ENCODE measurements around the gene ZNF281.

The ZNF281 gene, protein sequence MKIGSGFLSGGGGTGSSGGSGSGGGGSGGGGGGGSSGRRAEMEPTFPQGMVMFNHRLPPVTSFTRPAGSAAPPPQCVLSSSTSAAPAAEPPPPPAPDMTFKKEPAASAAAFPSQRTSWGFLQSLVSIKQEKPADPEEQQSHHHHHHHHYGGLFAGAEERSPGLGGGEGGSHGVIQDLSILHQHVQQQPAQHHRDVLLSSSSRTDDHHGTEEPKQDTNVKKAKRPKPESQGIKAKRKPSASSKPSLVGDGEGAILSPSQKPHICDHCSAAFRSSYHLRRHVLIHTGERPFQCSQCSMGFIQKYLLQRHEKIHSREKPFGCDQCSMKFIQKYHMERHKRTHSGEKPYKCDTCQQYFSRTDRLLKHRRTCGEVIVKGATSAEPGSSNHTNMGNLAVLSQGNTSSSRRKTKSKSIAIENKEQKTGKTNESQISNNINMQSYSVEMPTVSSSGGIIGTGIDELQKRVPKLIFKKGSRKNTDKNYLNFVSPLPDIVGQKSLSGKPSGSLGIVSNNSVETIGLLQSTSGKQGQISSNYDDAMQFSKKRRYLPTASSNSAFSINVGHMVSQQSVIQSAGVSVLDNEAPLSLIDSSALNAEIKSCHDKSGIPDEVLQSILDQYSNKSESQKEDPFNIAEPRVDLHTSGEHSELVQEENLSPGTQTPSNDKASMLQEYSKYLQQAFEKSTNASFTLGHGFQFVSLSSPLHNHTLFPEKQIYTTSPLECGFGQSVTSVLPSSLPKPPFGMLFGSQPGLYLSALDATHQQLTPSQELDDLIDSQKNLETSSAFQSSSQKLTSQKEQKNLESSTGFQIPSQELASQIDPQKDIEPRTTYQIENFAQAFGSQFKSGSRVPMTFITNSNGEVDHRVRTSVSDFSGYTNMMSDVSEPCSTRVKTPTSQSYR

DNA sequence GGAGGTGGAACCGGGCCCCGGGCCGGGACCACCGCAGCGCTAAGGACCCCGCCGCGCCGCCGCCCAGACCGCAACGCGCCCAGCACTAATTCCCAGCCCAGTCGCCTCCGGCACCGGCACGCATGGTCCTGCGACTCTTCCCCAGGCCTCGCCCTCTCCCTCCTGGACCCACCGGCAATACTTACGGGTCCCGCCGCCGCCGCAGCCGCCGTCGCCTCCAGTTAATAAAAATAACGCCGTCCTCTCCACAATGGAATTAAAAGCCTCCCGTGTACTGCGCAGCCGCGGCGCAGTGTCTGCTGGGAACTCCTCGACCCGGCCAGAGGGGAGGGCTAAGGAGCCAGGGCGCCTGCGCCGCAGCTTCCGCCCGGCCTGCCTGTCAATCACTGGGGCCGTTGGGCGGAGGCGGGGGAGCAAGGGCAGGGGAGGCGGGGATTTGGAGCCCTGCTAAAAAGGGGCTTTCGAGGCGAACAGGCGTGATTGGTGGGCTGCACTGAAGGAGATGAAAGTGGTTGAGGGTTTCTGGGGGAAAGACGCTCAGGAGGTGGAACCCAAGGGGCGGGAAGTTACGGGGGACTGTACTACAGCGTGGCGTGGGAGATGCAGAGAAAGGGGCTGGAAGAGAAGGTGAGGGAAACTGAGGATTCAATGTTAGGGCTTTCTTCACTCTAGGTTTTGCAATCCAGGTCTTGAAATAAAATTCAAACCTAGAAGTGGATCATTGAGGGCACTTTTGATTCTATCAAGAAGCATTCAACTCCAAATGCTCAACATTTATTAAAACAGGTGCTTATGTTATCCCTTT, at the start of gene ZNF281:
TSS of gene ZNF281 (minus strand) at position 276 of the 805 bp plus-strand sequence. CDS start 331 bp downstream, outside the sequence.
- DNase-seq (ENCODE audit: low spot score in 2 of 2): peak; percentile 86
- Mint-ChIP-seq H3K4me1 (peaks cover 56% of the 10 kb centered on the region), H3K27ac (ENCODE audit: low read depth) (peak within 1 kb of the TSS; percentile 97), H3K4me3 (peak within 1 kb of the TSS; percentile 96), H3K36me3 (ENCODE audit: insufficient read depth) (peaks cover 7% of the 10 kb centered on the region), H3K9me3 (no peaks in the 10 kb centered on the region), H3K27me3 (no peaks in the 10 kb centered on the region)
- ATAC-seq (replicated peaks; ENCODE audit: extremely low read depth, poor library complexity, severe bottlenecking): peak; percentile 94

DNA sequence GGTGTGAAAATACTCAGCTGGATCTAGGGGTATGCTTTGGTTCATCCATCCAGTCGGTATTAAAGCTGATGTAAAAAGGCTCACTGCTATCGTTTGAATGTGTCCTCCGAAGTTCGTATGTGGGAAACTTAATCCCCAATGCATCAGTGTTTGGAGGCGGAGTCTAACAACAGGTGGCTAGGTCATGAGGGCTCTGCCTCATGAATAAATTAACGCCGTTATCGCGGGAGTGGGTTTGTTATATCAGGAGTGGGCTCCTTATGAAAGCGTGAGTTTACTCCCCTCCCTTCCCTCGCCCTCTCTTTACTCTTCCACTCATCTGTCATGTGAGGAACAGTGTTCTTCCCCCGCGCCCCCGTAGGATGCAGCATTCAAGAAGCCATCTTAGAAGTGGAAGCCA, 48.9 kb upstream of the ZNF281 start:
- ATAC-seq (replicated peaks; ENCODE audit: extremely low read depth, poor library complexity, severe bottlenecking): no peak
- Mint-ChIP-seq H3K27me3 (no peaks in the 10 kb centered on the region), H3K27ac (ENCODE audit: low read depth) (no peak overlapping the region), H3K9me3 (no peaks in the 10 kb centered on the region), H3K4me3 (no peak overlapping the region), H3K4me1 (no peaks in the 10 kb centered on the region), H3K36me3 (ENCODE audit: insufficient read depth) (no peaks in the 10 kb centered on the region)
- no peak for DNase-seq (ENCODE audit: low spot score in 2 of 2)

DNA sequence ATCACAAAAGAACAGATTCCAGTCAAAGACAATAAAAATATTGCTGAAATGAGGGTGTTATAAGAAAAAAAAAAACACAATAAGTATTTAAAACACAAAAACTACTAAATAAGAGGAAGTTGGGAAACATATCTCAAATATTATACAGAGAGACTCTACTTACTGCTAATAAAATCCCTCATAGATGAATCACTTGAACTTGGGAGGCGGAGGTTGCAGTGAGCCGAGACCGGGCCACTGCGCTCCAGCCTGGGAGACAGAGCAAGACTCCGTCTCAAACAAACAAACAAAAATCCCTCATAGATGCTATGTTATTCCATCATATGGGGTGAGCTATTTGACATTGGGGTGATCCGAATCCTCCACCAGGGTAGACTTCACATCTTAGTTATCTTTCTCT, 48.0 kb upstream of the ZNF281 start:
- Mint-ChIP-seq H3K4me1 (no peaks in the 10 kb centered on the region), H3K9me3 (no peaks in the 10 kb centered on the region), H3K36me3 (ENCODE audit: insufficient read depth) (no peaks in the 10 kb centered on the region), H3K27ac (ENCODE audit: low read depth) (no peak overlapping the region), H3K4me3 (no peak overlapping the region), H3K27me3 (no peaks in the 10 kb centered on the region)
- DNase-seq (ENCODE audit: low spot score in 2 of 2) (no peak), ATAC-seq (replicated peaks; ENCODE audit: extremely low read depth, poor library complexity, severe bottlenecking) (no peak)

DNA sequence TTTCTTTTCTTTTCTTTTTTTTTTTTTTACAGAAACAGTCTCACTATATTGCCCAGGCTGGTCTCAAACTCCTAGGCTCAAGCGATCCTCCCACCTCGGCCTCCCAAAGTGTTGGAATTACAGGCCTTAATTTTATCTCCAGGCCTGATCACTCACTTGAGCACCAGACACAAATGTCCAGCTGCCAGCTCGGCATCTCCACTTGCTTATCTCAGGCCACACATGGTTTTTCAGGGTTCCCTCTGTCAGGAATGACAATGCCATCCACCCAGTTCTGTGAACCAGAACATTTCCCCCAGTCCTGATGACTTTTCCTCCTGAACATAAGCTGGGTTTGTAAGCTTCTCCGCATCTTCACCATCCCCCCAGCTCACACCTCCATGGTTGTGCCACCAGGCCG, 44.6 kb upstream of the ZNF281 start:
- ATAC-seq (replicated peaks; ENCODE audit: extremely low read depth, poor library complexity, severe bottlenecking): no peak
- no peak for DNase-seq (ENCODE audit: low spot score in 2 of 2)
- H3K4me1 Mint-ChIP-seq: no peaks in the 10 kb centered on the region
- H3K36me3 Mint-ChIP-seq (ENCODE audit: insufficient read depth): no peaks in the 10 kb centered on the region
- H3K27ac Mint-ChIP-seq (ENCODE audit: low read depth): no peak overlapping the region
- H3K9me3 Mint-ChIP-seq: no peaks in the 10 kb centered on the region
- no peak overlapping the region for H3K4me3 Mint-ChIP-seq
- H3K27me3 Mint-ChIP-seq: no peaks in the 10 kb centered on the region

DNA sequence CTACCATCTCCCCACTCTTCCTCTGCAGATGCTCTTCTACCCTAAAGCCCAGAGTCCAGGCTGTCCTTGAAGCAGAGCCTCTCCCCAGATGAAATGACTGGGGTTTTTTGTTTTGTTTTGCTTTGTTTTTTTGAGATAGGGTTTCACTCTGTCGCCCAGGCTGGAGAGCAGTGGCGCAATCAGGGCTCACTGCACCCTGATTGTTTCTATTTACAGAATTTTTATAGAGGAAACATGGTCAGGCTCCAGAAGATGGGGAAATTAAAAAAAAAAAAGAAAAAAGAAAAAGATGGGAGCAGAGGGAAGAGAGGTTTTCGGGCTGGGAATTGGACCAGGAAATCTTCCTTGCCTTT, 43.7 kb upstream of the ZNF281 start:
- Mint-ChIP-seq H3K9me3 (no peaks in the 10 kb centered on the region), H3K27me3 (no peaks in the 10 kb centered on the region), H3K4me3 (no peak overlapping the region), H3K4me1 (no peaks in the 10 kb centered on the region), H3K36me3 (ENCODE audit: insufficient read depth) (no peaks in the 10 kb centered on the region), H3K27ac (ENCODE audit: low read depth) (no peak overlapping the region)
- no peak for DNase-seq (ENCODE audit: low spot score in 2 of 2)
- no peak for ATAC-seq (replicated peaks; ENCODE audit: extremely low read depth, poor library complexity, severe bottlenecking)

DNA sequence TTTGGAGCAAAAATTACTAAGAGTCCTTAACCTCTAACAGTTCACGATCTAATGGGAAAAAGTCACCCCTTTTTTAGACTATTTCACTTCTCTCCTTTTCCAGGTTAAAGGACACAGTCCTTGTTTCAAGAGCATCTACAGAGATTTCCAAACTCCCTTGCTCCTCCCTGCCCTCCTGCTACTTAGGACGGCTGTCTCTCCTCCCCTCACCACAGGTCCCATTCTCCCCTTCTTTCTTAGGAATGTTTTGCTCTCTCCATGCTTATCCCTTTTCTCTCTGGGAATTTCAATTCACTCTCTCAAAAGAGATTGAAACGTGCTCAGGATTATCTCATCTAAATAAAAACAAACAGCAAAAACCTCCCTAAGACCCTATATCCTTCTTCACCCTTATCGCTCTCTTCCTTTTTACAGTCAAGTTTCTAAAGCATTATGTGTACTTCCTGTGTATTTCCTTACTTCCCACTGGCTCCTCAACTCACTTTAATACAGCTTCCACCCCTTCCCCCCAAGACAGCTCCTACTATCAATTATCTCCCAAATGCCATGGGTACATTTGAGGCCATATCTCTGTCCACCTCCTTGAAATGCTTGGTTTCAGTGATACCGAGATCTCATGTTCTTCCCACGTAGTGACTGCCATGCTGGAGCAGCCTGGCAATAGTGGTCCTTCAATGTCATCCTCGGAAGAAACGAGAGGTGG, 43.2 kb upstream of the ZNF281 start:
- no peak overlapping the region for H3K27ac Mint-ChIP-seq (ENCODE audit: low read depth)
- H3K27me3 Mint-ChIP-seq: no peaks in the 10 kb centered on the region

DNA sequence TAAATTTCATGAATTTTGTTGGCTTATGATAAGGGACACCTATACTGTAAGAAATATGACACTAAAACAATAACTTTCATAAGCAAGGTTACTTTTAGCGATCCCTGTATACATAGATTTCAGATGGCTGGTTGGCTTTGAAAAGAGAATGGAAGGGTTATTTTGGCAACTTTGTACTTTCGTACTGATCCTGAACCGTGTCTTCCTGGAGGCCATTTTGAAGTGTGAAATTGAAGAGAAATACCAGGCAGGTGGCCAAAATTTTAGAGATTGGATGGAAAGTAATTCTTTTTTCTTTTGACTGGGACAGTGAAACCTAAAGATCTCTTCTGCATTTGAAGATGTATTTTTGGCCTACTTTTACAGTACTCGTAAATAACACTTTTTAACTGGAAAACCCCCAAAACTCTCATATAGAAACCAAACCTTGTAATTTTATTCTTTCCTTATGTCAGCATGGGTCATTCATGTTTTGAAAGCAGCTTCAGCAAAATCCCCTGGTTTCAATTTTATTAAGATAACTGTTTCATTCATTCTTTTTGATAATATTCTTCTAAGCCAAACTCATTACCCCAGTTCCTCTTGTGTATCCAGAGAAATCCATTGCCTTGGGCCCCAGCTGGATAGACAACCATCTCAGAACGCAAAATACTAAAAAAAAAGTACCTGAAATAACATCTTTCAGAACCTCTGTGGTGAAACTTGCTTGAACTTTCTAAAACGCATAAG, 38.4 kb upstream of the ZNF281 start:
- no peaks in the 10 kb centered on the region for H3K4me1 Mint-ChIP-seq
- H3K9me3 Mint-ChIP-seq: no peaks in the 10 kb centered on the region
- no peaks in the 10 kb centered on the region for H3K27me3 Mint-ChIP-seq
- H3K4me3 Mint-ChIP-seq: no peak overlapping the region
- DNase-seq (ENCODE audit: low spot score in 2 of 2): no peak
- no peak for ATAC-seq (replicated peaks; ENCODE audit: extremely low read depth, poor library complexity, severe bottlenecking)
- H3K27ac Mint-ChIP-seq (ENCODE audit: low read depth): no peak overlapping the region
- H3K36me3 Mint-ChIP-seq (ENCODE audit: insufficient read depth): no peaks in the 10 kb centered on the region

More for the DNA sequence above, 43.2 kb upstream of the ZNF281 start:
- H3K36me3 Mint-ChIP-seq (ENCODE audit: insufficient read depth): no peaks in the 10 kb centered on the region
- DNase-seq (ENCODE audit: low spot score in 2 of 2) (no peak), ATAC-seq (replicated peaks; ENCODE audit: extremely low read depth, poor library complexity, severe bottlenecking) (no peak)
- no peaks in the 10 kb centered on the region for H3K9me3 Mint-ChIP-seq
- no peaks in the 10 kb centered on the region for H3K4me1 Mint-ChIP-seq
- H3K4me3 Mint-ChIP-seq: no peak overlapping the region

DNA sequence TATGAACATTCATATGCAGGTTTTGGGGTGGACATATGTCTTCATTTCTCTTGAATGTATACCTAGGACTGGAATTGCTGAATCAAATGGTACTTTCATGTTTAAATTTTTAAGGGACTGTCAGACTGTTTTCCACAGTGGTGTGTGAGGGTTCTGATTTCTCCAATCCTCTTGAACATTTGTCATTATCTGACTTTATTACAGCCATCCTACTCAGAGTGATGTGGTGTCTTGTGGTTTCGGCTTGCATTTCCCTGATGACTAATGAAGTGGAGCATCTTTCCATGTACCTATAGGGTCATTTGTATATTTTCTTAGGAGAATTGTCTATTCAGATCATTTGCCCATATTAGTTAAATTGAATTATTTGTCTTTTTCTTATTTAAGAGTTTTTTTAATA, 35.4 kb upstream of the ZNF281 start:
- Mint-ChIP-seq H3K27ac (ENCODE audit: low read depth) (no peak overlapping the region), H3K9me3 (no peaks in the 10 kb centered on the region), H3K36me3 (ENCODE audit: insufficient read depth) (no peaks in the 10 kb centered on the region), H3K27me3 (no peaks in the 10 kb centered on the region), H3K4me1 (no peaks in the 10 kb centered on the region), H3K4me3 (no peak overlapping the region)
- DNase-seq (ENCODE audit: low spot score in 2 of 2) (no peak), ATAC-seq (replicated peaks; ENCODE audit: extremely low read depth, poor library complexity, severe bottlenecking) (no peak)

DNA sequence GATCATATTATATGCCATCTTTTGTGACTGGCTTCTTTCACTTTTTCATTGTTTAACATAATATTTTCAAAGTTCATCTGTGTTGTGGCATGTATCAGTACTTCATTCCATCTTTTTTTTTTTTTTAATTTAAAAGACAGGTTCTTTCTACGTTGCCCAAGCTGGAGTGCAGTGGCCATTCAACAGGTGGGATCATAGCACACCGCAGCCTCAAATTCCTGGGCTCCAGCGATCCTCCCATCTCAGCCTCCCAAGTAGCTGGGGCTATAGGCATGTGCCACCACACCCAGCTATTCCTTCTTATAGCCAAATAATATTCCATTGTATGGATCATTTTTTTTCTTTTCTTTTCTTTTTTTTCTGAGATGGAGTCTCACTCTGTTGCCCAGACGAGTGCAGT, 34.6 kb upstream of the ZNF281 start:
- no peak overlapping the region for H3K27ac Mint-ChIP-seq (ENCODE audit: low read depth)
- no peak overlapping the region for H3K4me3 Mint-ChIP-seq
- no peak for ATAC-seq (replicated peaks; ENCODE audit: extremely low read depth, poor library complexity, severe bottlenecking)

DNA sequence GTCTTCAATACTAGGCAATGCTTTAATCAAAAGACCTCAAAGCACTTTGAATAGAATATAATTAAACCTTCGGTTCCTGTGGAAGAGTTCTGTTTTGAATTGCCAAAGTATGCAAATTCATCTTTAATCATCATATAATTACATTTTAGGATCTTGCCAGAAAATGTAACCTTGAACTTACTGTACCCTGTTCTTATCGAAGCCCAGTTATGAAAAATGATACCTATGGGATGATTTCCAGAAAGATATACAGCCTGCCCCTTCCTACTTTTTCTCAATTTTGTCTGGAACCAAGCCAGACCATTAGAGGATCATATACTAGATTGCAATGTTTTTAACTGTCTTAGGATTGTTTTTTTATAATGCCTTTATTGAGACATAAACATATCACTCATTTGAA, 34.0 kb upstream of the ZNF281 start:
- H3K36me3 Mint-ChIP-seq (ENCODE audit: insufficient read depth): no peaks in the 10 kb centered on the region
- no peak overlapping the region for H3K27ac Mint-ChIP-seq (ENCODE audit: low read depth)
- no peak overlapping the region for H3K4me3 Mint-ChIP-seq
- DNase-seq (ENCODE audit: low spot score in 2 of 2) (no peak), ATAC-seq (replicated peaks; ENCODE audit: extremely low read depth, poor library complexity, severe bottlenecking) (no peak)
- H3K27me3 Mint-ChIP-seq: no peaks in the 10 kb centered on the region
- no peaks in the 10 kb centered on the region for H3K4me1 Mint-ChIP-seq
- H3K9me3 Mint-ChIP-seq: no peaks in the 10 kb centered on the region

More for the DNA sequence above, 34.6 kb upstream of the ZNF281 start:
- H3K9me3 Mint-ChIP-seq: no peaks in the 10 kb centered on the region
- H3K4me1 Mint-ChIP-seq: no peaks in the 10 kb centered on the region
- H3K27me3 Mint-ChIP-seq: no peaks in the 10 kb centered on the region
- no peaks in the 10 kb centered on the region for H3K36me3 Mint-ChIP-seq (ENCODE audit: insufficient read depth)
- no peak for DNase-seq (ENCODE audit: low spot score in 2 of 2)

DNA sequence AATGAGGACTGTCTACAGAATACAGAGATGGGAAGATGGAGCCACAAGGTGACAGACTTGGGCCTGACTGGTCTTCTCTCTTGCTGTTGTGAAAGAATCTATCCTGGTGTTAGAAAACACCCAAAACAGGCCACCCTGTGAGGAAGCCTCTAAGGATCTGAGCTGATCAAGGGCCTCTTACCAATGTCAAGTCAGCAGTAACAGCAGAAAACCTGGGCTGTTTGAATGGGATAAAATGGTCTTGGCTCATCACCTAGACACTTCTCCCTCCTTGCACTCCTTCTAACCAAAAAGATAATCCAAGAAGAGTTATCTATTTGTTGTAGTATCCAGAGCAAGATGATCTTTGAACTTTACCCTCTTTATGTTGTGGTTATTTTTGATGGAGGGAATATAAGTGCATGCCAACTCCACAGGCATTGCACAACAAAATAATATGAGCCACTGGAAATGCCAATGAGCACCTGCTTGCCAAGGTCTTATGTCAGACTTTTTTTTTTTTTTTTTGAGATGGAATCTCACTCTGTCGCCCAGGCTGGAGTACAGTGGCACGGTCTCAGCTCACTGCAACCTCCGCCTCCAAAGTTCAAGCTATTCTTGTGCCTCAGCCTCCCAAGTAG, 32.8 kb upstream of the ZNF281 start:
- no peaks in the 10 kb centered on the region for H3K27me3 Mint-ChIP-seq
- no peak for ATAC-seq (replicated peaks; ENCODE audit: extremely low read depth, poor library complexity, severe bottlenecking)
- H3K9me3 Mint-ChIP-seq: no peaks in the 10 kb centered on the region
- H3K27ac Mint-ChIP-seq (ENCODE audit: low read depth): no peak overlapping the region
- no peaks in the 10 kb centered on the region for H3K36me3 Mint-ChIP-seq (ENCODE audit: insufficient read depth)
- no peak for DNase-seq (ENCODE audit: low spot score in 2 of 2)
- H3K4me1 Mint-ChIP-seq: peaks cover 3% of the 10 kb centered on the region
- H3K4me3 Mint-ChIP-seq: no peak overlapping the region

All from central memory CD8-positive, alpha-beta T cell (primary cell).